CD4-positive, CD25-positive, alpha-beta regulatory T cell (primary cell): ENCODE measurements around the gene AASDHPPT. TPM values are rescaled to one million over a fixed set of nuclear protein-coding genes. Genes with fewer than 3 reads are reported as not detected.
A peak's percentile ranks its signal among the peaks of the same experiment; 100 is the strongest.

Experiments used
- ATAC-seq, 2 donors: fragments of 150-1000 bp; cut with Tn5 transposase; one replicate each; pipeline ENCODE4 v1.10.0; 2021; ENCODE audit warnings: low read depth in 2 of 2, moderate number of reproducible peaks in 2 of 2, moderate library complexity in 1 of 2
- DNase-seq, 3 donors: peaks; one replicate each; pipeline versions ENCODE4 v3.0.0 to v3.0.0-alpha.2; 2012 to 2022; ENCODE audit warnings: mixed read lengths in 1 of 3
- H3K27ac ChIP-seq: one replicate; pipeline ENCODE4 v1.7.0; 2013; ENCODE audit warnings: mild to moderate bottlenecking, low read length; ENCODE audit not compliant: insufficient read depth, poor library complexity, severe bottlenecking
- H3K27me3 ChIP-seq: one replicate; pipeline ENCODE4 v1.7.0; 2013; ENCODE audit warnings: low read length; ENCODE audit not compliant: control insufficient read depth, insufficient read depth
- H3K36me3 ChIP-seq: one replicate; pipeline ENCODE4 v1.7.0; 2013; ENCODE audit warnings: mild to moderate bottlenecking, low read length, moderate library complexity; ENCODE audit not compliant: control insufficient read depth, insufficient read depth
- H3K4me1 ChIP-seq: 2 replicates; pipeline ENCODE4 v1.7.0; 2013; ENCODE audit warnings: mild to moderate bottlenecking, low read length; ENCODE audit not compliant: insufficient read depth, control insufficient read depth, poor library complexity, severe bottlenecking
- H3K4me3 ChIP-seq: one replicate; pipeline ENCODE4 v1.7.0; 2013; ENCODE audit warnings: low read depth, mild to moderate bottlenecking, low read length, moderate library complexity
- H3K9me3 ChIP-seq, 2 experiments: 1 replicate in 1 of 2; 2 replicates in 1 of 2; pipeline ENCODE4 v1.7.0; 2013; ENCODE audit warnings: low read length in 2 of 2, mild to moderate bottlenecking in 1 of 2, moderate library complexity in 1 of 2; ENCODE audit not compliant: control insufficient read depth in 2 of 2
- H3K27ac Mint-ChIP-seq, 3 donors: one replicate each; pipeline ENCODE4 v1.8.0; 2020 to 2022; ENCODE audit warnings: mild to moderate bottlenecking in 3 of 3, mixed read lengths in 3 of 3, moderate library complexity in 2 of 3
- H3K27me3 Mint-ChIP-seq: one replicate; pipeline ENCODE4 v1.8.0; 2022; ENCODE audit warnings: mild to moderate bottlenecking, mixed read lengths
- H3K36me3 Mint-ChIP-seq: one replicate; pipeline ENCODE4 v1.8.0; 2020; ENCODE audit warnings: mixed read lengths
- H3K4me1 Mint-ChIP-seq, 4 donors: one replicate each; pipeline ENCODE4 v1.8.0; 2020 to 2022; ENCODE audit warnings: mixed read lengths in 4 of 4, mild to moderate bottlenecking in 1 of 4
- H3K4me3 Mint-ChIP-seq, 4 donors: one replicate each; pipeline ENCODE4 v1.8.0; 2020 to 2022; ENCODE audit warnings: mild to moderate bottlenecking in 4 of 4, mixed read lengths in 4 of 4, moderate library complexity in 3 of 4
- H3K9me3 Mint-ChIP-seq, 7 donors: one replicate each; pipeline ENCODE4 v1.8.0; 2020 to 2022; ENCODE audit warnings: mixed read lengths in 7 of 7, mild to moderate bottlenecking in 3 of 7, moderate library complexity in 2 of 7
- polyA plus RNA-seq, 4 donors: library from polyadenylated mRNA; unstranded; fragments of 300-500 nt; fragmentation: Illumina TruSeq; gene quantifications; one replicate each; pipeline ENCODE4 v1.2.3, GENCODE V29; 2021
- total RNA-seq: library from RNA; stranded (reverse); gene quantifications from one replicate; pipeline ENCODE4 v1.2.3, GENCODE V29; 2022

The AASDHPPT gene, protein sequence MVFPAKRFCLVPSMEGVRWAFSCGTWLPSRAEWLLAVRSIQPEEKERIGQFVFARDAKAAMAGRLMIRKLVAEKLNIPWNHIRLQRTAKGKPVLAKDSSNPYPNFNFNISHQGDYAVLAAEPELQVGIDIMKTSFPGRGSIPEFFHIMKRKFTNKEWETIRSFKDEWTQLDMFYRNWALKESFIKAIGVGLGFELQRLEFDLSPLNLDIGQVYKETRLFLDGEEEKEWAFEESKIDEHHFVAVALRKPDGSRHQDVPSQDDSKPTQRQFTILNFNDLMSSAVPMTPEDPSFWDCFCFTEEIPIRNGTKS
- total RNA-seq (21.8 TPM), polyA plus RNA-seq (10 to 100 TPM; 48.8 to 54.2 (median 50.4) TPM)

DNA sequence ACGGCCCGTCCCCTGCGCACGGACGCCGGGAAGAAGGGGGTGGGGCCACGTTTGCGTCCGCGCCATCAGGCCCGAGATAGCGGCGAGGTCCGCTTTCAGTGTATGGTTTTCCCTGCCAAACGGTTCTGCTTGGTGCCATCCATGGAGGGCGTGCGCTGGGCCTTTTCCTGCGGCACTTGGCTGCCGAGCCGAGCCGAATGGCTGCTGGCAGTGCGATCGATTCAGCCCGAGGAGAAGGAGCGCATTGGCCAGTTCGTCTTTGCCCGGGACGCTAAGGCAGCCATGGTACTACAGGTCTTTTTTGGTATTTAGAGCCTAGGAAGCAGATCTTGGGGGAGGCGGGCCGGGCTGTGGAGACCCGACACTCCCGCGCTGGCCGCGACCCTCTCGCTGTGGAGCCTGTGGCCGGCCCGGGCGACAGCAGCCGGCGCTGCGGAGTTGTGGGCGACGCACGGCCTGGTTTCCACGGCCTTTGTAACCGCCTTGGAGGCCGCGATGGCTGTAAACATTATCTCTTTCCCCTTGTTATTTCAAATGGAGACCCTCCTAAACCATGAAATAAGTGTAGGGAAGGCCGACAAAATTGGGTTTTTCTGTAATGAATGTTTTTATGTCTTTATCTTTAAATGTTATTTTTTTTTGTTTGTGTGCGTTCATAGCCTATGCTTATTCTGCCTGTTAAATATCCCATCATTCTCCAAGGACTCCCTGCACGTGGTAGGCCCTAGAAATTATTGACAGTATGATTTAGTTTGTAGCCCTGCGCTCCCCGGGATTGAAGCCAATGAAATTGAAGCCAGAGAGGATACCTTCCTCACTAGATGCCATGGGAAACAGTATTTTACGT is at the start of gene AASDHPPT:
AASDHPPT (plus strand) TSS at position 54 of the 847 bp plus-strand sequence; CDS start at position 103, 49 bp downstream.
- Histone ChIP-seq H3K4me3 (peak within 1 kb of the TSS; percentile 96), H3K27me3 (no peaks in the 10 kb centered on the region), H3K4me1 (peaks cover 47% of the 10 kb centered on the region), H3K9me3 (no peaks in the 10 kb centered on the region), H3K36me3 (peaks cover 22% of the 10 kb centered on the region), H3K27ac (peak within 1 kb of the TSS; percentile 93)
- Mint-ChIP-seq H3K4me1 (peaks cover 52 to 82% (median 66%) of the 10 kb centered on the region in 4 donors), H3K9me3 (no peaks in the 10 kb centered on the region), H3K27ac (peak within 1 kb of the TSS; percentile 97 to 99 (median 99)), H3K4me3 (peak within 1 kb of the TSS; percentile 95 to 98 (median 98)), H3K27me3 (no peaks in the 10 kb centered on the region), H3K36me3 (peaks cover 23% of the 10 kb centered on the region)
- ATAC-seq, result peak; percentile 4 to 7
- DNase-seq, result no peak

- peaks cover 28% of the 10 kb centered on the region for H3K27me3 ChIP-seq
- H3K4me3 Mint-ChIP-seq, result no peak overlapping the region
- DNase-seq, result no peak
- ATAC-seq, result no peak
- peaks cover 0 to 8% (median 4%) of the 10 kb centered on the region in 7 donors for H3K9me3 Mint-ChIP-seq
- H3K4me3 ChIP-seq, result no peak overlapping the region
- H3K9me3 ChIP-seq, result peaks cover 0 to 10% of the 10 kb centered on the region in 2 experiments
- H3K27ac ChIP-seq, result no peak overlapping the region
- no peaks in the 10 kb centered on the region for H3K36me3 ChIP-seq
- no peaks in the 10 kb centered on the region for H3K4me1 ChIP-seq
- no peaks in the 10 kb centered on the region for H3K36me3 Mint-ChIP-seq
- peaks cover 53% of the 10 kb centered on the region for H3K27me3 Mint-ChIP-seq
- no peak overlapping the region for H3K27ac Mint-ChIP-seq
- no peaks in the 10 kb centered on the region for H3K4me1 Mint-ChIP-seq
These were observed 46.9 kb upstream of the AASDHPPT start for GRCh38 chr11:106030609-106031008.

GRCh38 chr11:106031202-106031810 is 46.2 kb upstream of the AASDHPPT start:
- H3K4me1 ChIP-seq, result no peaks in the 10 kb centered on the region
- H3K9me3 Mint-ChIP-seq, result peaks cover 0 to 8% (median 4%) of the 10 kb centered on the region in 7 donors
- H3K27ac Mint-ChIP-seq, result no peak overlapping the region
- H3K9me3 ChIP-seq, result peaks cover 0 to 10% of the 10 kb centered on the region in 2 experiments
- no peak for DNase-seq
- H3K4me3 Mint-ChIP-seq, result no peak overlapping the region
- H3K27me3 Mint-ChIP-seq, result peaks cover 46% of the 10 kb centered on the region
- no peak overlapping the region for H3K4me3 ChIP-seq
- H3K4me1 Mint-ChIP-seq, result no peaks in the 10 kb centered on the region
- H3K27me3 ChIP-seq, result peaks cover 29% of the 10 kb centered on the region
- no peak overlapping the region for H3K27ac ChIP-seq
- H3K36me3 Mint-ChIP-seq, result no peaks in the 10 kb centered on the region
- H3K36me3 ChIP-seq, result no peaks in the 10 kb centered on the region
- no peak for ATAC-seq

- peaks cover 0 to 7% (median 4%) of the 10 kb centered on the region in 7 donors for H3K9me3 Mint-ChIP-seq
- Histone ChIP-seq H3K27ac (no peak overlapping the region), H3K4me1 (no peaks in the 10 kb centered on the region), H3K9me3 (peaks cover 0 to 7% of the 10 kb centered on the region in 2 experiments), H3K4me3 (no peak overlapping the region), H3K27me3 (peaks cover 27% of the 10 kb centered on the region), H3K36me3 (no peaks in the 10 kb centered on the region)
- no peak for ATAC-seq
- peaks cover 45% of the 10 kb centered on the region for H3K27me3 Mint-ChIP-seq
- H3K36me3 Mint-ChIP-seq, result no peaks in the 10 kb centered on the region
- peak overlapping the region in 1 of 4 donors; percentile 85 for H3K4me3 Mint-ChIP-seq
- H3K27ac Mint-ChIP-seq, result no peak overlapping the region
- DNase-seq, result no peak
- no peaks in the 10 kb centered on the region for H3K4me1 Mint-ChIP-seq
These were observed 45.5 kb upstream of the AASDHPPT start for GRCh38 chr11:106031936-106032335.

DNA sequence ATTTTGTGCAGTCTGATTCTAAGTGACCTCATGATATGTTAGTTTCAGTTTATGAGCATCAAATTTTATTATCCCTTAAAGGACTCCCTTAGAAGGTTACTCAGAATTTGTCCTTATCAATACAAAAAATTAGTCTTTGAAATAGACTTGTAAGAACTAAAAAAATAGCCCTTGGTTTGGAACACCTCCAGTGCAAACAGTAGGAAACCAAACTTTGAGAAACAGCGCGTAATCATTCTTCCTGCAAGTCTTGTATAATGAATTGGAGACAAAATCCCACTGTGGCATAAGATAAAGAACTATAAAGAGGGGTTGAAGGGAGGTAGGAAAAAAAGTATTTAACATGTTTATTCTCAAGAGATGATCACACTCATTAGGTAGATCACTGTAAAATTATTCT is 44.6 kb upstream of the AASDHPPT start:
- Mint-ChIP-seq H3K36me3 (no peaks in the 10 kb centered on the region), H3K27ac (no peak overlapping the region), H3K9me3 (peaks cover 0 to 4% (median 1%) of the 10 kb centered on the region in 7 donors), H3K27me3 (peaks cover 37% of the 10 kb centered on the region), H3K4me1 (no peaks in the 10 kb centered on the region), H3K4me3 (no peak overlapping the region)
- Histone ChIP-seq H3K27me3 (peaks cover 26% of the 10 kb centered on the region), H3K27ac (no peak overlapping the region), H3K4me3 (no peak overlapping the region), H3K4me1 (no peaks in the 10 kb centered on the region), H3K9me3 (peaks cover 0 to 5% of the 10 kb centered on the region in 2 experiments), H3K36me3 (no peaks in the 10 kb centered on the region)
- DNase-seq (no peak), ATAC-seq (no peak)

- no peak overlapping the region for H3K27ac ChIP-seq
- peaks cover 9% of the 10 kb centered on the region for H3K27me3 ChIP-seq
- no peaks in the 10 kb centered on the region for H3K36me3 Mint-ChIP-seq
- ATAC-seq (no peak), DNase-seq (no peak)
- H3K36me3 ChIP-seq, result no peaks in the 10 kb centered on the region
- no peaks in the 10 kb centered on the region for H3K4me1 Mint-ChIP-seq
- no peaks in the 10 kb centered on the region for H3K9me3 ChIP-seq
- no peak overlapping the region for H3K27ac Mint-ChIP-seq
- H3K27me3 Mint-ChIP-seq, result peaks cover 4% of the 10 kb centered on the region
- no peak overlapping the region for H3K4me3 ChIP-seq
- H3K4me1 ChIP-seq, result no peaks in the 10 kb centered on the region
- H3K4me3 Mint-ChIP-seq, result no peak overlapping the region
- H3K9me3 Mint-ChIP-seq, result peaks cover 0 to 3% (median 0%) of the 10 kb centered on the region in 7 donors
These were observed 33.9 kb upstream of the AASDHPPT start for GRCh38 chr11:106043540-106043939.

DNA sequence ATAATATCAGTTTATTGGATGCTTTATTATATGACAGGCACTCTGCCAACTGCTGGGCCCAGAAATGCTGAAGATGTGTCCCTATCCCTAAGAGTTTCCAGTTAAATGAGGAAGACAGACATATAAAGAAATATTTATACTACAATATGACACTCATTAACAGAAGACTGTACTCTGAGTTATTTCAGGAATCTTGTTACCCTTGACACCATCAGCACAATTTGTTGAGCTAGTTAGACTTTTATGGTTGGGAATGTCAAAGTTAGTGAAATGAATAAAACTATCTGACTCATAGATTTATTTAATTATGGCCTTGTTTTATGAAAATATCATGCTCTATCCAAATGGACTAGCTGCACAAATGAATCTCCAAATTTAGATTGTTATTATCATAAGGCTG is 29.8 kb upstream of the AASDHPPT start:
- Mint-ChIP-seq H3K27ac (no peak overlapping the region), H3K27me3 (peaks cover 4% of the 10 kb centered on the region), H3K9me3 (no peaks in the 10 kb centered on the region), H3K36me3 (no peaks in the 10 kb centered on the region), H3K4me3 (no peak overlapping the region), H3K4me1 (peaks cover 0 to 5% (median 0%) of the 10 kb centered on the region in 4 donors)
- no peak for DNase-seq
- H3K9me3 ChIP-seq, result no peaks in the 10 kb centered on the region
- H3K27ac ChIP-seq, result no peak overlapping the region
- no peaks in the 10 kb centered on the region for H3K4me1 ChIP-seq
- H3K36me3 ChIP-seq, result no peaks in the 10 kb centered on the region
- no peak for ATAC-seq
- H3K4me3 ChIP-seq, result no peak overlapping the region
- H3K27me3 ChIP-seq, result peaks cover 4% of the 10 kb centered on the region
